HG03097 (cell line): ENCODE measurements around the gene GALNT3.

Experiments
- ATAC-seq: cut with Tn5 transposase; IDR thresholded peaks from one replicate; pipeline ENCODE4 v1.9.1; 2021; ENCODE audit not compliant: unreplicated experiment, low FRiP score

Gene GALNT3

DNA sequence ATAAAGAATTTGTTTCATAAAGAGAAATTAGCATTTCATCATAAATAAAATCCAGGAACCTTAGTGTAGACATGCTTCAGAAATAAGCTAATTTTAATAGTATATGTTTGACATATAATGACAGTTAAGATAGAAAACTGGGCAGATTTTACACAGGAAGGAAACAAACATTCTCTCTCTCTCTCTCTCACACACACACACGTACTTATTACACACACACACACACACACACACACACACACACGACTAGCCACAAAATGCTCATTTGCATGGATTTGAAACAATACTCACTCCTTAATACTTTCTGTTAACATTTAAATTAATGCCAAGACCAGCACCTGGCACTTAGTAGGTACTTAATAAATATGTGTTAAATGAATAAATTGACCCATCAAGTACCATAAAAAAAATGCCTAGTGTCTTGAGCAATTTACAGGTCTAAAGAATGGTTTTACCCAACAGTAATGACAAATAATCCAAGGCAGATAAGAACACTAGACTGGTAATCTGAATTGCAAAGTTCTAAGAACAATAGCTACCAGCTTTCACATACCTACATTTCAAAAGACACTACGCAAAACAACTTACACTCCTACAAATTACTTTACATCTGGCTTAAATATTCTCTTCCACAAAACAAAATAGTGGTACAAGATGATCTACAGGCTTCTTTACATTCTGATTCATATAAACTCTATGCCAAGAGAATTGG, 2.9 kb upstream of the GALNT3 start:
- no peak for ATAC-seq

DNA sequence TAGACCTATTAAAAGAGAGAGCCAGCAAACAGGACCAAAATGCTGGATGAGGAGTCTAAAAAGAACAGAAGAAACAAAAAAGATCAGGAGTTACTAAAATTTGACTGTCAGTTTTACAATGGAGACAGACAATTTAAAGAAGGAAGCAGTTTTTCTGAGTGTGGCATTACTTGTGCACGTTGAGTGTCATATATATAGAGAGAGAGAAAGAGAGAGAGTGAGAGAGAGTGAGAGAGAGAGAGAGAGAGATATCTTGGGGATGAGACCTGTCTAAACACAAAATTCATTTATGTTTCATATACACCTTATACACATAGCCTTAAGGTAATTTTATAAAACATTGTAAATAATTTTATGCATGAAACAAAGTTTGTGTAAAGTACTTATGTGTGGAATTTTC, 2.1 kb upstream of the GALNT3 start:
- no peak for ATAC-seq

DNA sequence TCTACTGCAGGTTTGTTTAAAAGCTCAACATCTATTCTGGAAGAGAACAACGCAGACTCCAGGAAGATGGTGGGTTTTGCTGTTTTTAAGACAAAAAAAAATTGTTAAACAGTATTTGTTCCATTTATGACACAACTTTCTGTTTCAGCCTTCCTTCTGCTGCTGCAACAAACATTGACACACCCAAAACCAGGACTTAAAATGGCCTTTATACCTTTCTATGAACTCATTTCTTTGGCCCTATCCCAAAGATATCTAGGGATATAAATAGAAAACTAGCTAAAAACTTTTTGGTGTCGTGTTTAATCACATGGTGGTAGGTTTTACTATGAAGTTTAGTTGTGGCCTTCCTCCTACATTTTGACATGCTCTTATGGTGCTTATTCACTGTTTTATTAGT, 964 bp upstream of the GALNT3 start:
- ATAC-seq = no peak

DNA sequence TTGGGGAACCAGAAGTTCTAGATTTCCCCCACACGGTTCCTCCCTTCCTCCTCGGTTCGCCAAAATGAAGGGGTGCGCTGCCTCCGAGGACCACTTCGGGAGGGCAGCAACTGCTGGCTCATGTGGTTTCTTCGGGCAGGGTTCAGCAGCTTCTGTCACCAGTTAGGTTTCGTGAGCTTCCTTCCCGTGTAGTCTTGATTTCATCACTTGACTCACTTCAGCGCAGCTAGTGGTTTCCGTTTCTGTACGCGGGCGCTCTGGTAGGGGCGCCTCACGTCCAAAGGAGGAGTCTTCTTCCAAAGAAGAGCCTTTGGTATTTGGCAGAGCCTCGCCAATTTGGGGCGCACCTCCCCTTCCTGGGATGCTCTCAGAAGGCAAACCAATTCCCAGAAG, 485 bp upstream of the GALNT3 start:
- ATAC-seq = peak; percentile 98

DNA sequence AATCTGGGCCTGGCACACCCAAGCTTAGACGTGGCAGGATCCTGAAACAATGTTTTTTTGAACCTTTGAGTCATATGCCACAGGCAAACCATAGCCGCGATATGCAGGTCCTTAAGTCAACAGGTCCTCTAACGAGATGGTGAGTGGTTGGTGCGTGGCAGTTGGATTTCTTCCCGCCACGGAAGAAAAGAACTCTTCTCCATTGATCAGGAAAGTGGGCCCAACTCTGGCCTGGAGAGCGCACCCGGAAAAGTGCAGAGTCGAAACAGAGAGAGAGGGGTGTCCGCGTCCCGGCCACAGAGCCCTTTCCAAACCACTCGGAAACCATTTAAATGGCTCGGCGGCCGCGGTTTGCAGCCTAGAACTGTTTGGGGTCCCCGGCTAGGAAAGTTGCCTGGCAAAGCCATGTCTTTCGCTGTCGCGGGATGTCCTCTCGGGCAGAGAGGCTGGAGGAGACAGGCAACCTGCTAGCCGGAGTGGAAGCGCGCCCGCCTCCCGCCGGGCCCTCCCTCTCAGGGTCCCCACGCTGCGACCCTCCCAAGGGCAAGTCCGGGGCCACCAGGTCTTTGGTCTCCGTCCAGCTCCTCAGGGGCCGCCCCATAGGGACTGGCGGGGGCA, 777 bp downstream of the GALNT3 start:
- no peak for ATAC-seq

DNA sequence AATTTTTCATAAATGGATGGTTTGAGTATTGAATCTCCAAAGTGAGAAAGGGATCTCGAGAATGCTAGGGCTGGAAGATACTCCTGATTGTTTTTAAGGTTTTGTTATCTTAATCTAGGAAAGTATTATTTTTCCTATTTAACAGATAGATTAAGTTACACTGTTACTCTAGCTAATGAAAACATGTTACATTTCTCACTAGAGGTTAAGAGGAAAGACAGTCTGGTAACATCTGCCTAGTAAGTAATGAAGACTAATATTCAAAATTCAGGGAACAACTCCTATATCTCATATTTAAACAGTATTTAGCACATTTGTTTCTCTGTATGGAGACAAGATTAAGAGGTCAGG, 2.0 kb downstream of the GALNT3 start:
- no peak for ATAC-seq

DNA sequence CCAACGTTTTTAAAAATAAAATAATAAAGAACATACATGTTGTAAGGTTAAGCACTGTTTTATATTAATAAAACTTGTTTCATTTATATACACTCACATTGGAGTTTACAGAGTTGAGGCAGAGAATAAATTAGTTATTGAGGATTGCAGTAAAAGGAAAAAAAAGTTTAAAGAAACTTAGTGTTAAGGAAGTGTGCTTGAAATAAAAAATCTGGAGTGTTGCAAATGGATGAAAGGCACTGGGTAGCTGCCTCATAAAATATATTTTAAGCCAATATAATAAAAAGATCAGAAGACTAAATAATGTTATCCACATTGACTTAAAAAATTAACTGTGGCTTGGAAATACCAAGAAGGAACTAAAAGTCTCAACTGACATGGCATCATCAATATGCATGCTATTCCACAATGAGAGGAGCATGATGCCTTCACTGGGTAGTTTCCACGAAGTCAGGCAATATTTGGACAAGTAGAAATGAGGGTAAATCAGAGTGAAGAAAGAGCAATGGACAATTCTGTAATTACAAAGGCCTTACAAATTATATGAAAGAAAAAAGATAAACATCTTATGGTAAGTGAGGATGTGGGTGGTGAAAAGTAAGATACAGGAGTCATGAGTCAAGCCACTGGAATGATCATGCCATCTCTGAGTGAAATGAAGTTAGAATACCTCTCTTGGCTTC, 2.5 kb downstream of the GALNT3 start:
- ATAC-seq = no peak

DNA sequence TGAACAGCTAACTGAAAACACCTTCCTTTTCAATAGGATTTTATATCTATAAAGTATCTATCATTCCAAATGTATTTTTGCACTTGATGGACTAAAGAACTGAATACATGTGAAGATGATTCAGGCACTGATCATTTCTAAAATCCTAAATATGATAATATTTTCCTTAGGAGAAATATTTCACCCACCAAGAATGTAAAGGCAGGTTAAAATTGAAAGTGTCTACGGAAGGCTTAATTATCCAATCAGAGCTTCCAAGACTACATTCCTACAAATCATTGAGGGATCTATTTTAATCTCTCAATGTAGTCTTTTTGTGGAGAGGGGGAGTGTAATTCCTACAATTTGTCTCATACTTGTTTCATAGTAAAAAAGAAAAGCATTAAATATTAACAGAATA, 3.6 kb downstream of the GALNT3 start:
- ATAC-seq = no peak

DNA sequence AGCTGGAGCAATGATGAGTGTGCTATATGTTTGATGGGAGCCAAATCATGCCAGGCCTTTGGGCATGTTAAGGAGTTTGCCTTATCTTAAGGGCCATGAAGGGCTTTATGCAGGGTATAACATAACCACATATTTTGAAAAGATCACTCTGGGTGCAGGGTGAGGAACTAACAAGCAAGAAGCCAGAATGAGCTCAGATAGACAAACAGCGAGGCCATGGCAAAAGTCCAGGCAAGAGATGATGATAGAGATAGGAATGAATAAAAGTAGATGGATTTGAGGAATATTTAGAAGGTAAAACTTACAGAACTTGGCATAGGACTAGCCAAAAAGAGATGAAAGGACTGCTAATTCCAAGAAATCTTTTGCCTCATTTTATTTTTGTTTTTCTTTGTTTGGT, 6.7 kb downstream of the GALNT3 start:
- no peak for ATAC-seq

DNA sequence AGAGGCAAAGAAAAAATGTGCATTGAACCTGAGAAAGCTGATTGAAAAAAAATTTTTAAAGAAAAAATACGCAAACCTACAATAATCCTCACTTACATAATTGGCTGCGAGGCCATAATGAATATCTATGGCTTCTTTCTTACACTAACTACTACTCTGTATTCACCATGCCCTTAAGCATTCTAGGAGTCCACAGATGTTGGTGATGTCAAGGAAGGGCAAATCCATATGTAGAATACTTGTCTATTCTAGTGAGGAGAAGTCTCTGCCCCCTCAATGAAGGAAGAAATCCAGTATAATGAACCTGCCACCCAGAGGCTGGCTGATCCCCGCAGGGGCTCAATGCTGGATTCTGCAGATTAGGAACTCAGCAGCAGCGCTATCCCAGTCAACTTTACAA, 14.3 kb downstream of the GALNT3 start:
- no peak for ATAC-seq

DNA sequence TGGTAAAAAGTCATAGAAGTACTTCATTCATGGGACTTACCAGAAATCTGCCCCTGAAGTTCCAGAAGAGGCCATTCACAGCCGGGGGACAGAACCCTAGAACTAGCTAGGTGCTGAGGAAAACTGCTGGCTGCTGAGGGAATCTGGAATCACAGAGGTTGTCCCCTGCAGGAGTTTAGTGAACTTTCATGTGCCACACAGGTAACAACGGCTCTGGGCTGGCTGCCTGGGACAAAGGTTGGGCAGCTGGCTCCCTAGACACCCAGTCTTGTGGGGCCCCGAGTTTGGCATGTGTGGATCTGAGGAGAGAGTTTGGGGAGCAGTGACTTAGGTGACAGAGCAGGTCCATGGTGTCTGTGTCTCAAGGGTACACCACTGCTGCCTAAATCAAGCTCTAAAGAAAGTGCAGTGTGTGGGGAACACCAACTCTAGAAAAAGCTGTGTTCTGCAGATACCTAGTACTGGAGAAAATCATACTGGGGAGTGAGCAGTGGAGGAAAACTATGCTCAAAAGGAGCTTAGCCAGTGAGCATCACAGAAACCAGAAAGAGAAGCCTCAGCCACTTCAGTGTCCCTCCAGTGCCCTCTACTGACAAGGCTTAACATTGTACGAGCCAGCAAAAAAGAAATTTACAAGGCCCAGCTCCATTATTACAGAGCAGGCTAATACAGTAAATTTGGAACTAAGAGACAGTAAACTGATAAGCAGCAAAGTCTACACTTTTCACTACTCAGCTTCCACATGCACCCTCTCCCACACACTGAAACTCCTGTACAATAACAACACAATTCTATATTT, 15.2 kb downstream of the GALNT3 start:
- ATAC-seq = no peak

DNA sequence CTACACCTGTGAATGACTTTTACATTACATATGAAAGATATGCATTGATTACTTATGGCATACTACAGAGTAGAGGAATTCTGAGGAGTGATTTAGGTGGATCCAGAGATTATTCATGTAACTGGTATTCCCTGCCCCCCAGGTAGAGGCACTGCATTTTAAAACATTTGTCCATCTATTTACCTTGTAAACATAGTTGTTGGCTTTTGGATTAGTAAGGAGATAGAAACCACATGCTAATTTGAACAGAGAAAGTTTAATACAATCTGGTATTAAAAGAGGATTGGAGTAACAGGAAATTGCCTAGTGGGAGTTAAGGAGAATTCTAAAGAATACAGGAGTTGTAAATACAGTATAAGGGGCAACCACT, 15.9 kb downstream of the GALNT3 start:
- ATAC-seq = no peak

DNA sequence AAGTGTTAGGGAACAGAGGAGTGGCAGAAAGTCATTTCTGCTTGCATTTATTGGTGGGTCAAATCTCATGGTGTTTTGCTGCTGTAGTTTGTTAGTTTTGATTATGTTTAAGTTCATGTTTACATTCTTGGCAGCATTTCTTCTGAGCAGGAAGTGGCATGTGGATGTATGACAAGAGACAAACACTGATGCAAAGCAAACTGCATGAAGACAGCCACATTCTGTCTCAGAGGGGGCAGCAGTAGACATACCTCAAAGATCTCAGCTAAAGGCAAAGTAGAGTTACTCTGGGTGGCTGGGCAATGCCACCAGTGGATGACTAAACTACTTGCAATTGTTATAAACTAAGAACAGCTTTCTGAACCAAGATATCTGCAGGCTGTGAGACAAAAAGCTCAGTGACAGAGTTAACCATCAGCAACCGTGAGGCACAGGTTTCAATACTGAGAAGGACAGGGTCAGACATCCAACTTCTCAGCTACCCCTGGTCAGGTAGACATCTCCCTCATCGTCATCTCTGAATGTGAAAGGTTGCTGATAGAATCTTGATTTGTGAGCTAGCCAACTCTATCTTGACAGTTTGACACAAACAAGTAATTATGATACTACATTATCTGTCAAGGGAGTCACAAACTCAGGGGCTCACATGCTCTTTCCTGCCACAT, 16.4 kb downstream of the GALNT3 start:
- ATAC-seq = no peak

DNA sequence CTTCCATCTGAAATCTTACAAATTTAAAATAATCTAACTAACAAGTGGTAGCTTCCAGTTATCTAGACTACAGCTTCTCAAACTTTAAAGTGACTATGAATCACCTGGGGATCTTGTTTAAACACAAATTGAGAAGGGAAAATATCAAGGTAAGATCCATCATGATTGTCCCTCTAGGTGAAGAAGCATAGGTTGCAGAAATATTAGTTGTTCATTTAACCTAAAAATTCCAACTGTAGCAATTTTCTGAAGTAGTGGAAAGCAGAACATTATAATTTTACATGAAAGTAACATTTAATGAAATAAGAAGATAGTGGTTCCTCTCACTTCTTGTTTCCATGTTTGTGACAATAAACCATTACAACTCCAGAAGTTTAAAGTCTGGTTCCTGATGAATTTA, 17.3 kb downstream of the GALNT3 start:
- no peak for ATAC-seq

DNA sequence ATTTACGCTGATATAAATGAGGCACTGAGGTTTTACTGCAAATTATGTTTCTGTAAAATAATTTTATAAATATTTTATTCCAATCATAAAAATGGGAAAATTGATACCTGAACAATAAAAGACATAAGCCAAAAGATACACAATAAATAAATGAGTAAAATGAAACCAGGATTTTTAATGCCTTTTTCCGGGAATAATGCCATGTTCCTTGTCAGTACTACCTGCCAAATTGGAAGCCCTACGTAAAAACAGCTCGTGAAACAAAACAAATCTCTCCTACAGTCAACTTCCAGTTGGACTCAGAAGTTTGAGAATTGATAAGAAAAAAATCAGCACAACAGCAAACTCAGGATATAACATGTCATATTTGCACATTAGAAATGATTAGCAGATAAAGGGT, 18.0 kb downstream of the GALNT3 start:
- no peak for ATAC-seq

DNA sequence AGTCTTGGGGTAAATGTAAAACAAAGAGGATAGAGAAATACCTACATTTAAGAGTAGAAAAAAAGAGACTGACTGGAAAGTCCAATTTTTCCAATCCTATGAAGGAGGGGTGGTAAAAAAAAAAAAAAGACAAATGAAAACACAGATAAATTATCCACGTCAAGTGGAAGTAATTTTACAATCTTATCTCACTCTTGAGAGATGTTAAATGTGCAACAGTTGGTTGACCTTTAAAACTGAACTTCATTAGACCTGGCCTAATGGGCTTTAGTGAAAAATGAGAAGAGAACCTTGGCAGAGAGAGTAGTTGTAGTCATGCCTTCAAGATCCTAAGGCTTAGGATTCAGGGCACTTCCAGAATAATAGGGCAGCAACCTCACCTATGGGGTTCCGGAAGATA, 20.4 kb downstream of the GALNT3 start:
- ATAC-seq = no peak

DNA sequence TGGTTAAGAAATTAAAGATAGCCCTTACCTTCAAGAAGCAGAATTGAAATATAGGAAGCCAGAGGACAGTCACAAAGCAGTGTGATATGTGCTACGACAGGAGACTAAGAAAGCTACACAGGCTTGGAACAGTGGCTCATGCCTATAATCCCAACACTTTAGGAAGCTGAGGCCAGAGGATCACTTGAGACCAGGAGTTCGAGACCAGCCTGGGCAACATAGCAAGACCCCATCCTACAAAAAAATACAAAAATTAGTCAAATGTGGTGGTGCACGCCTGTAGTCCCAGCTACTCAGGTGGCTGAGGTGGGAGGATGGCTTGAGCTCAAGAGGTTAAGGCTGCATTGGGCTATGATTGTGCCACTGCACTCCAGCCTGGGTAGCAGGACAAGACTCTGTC, 21.9 kb downstream of the GALNT3 start:
- no peak for ATAC-seq

DNA sequence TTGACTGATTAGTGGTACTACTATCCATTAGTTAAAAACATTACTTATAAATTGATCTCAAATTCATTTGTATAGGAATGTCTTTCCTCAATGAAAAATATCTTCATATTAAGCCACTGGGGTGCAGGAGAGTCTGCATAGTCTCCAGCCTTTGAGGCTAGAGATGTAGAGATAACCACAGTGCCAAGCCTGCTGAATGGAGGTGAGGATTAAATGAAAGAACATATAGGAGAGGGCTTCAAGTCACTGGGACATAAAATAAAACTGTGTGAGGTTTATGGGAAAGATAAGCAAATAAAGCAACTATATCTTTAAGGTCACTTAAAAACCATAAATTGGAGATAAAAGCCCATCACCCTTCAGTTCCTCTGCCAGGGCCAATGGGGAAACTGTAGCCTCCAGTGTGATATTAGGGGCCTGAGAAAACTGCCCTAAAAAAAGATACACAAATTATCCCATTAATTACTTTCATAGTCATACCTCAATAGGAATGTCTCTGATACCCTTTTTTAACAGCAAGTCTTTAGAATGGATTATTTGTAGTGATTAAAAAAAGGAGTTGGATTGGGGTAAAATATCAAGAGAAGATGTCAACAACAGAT, 27.6 kb downstream of the GALNT3 start:
- ATAC-seq = no peak

DNA sequence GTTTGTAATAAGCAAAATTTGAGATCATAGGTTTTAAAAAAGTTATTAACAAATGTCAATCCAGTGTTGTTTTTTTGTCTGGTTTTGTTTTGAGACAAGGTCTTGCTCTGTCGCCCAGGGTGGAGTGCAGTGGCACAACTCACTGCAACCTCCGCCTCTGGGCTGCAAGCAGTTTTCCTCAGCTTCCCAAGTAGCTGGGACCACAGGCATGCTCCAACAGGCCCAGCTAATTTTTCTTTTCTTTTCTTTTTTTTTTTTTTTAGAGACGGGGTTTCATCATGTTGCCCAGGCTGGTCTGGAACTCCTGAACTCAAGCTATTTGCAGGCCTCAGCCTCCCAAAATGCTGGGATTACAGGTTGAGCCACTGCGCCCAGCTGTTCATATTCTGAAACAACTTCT, 31.3 kb downstream of the GALNT3 start:
- ATAC-seq = no peak

DNA sequence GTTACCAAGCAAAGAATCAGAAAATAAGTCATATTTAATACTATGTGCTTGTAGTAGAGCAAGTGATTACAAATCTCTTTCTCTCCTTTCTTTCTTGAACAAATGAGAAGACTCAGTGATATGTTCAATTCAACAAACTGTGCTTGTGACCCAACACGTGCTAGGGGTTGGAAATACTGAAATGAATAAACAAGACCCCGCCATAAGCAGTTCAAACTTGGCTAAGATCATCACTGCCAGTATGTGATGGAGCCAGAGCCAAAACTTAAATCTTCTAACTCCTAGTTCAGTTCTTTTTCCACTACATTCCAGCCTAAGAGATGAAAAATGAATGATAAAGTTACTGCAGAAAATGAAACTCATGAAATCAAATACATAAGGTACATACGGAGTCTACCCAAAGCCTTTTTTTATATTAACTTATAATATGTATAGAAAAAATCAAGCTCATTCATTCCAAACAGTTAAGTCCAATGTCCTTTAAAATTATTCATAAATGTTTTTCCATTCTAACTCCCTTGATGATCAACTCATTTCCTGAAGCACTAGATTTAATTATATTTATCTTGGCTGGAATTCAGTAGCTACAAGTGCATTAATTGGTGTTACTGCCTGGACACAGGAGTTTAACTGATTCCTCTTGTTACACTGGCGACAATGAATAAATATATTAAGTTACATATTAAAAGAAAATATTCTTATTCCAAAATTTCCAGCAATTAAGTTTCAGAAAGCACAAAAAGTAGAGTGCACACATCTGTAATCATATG, 36.0 kb downstream of the GALNT3 start:
- no peak for ATAC-seq
